HL-60/S4 treated with phorbol 12-myristate 13-acetate at 8.2 ng/mL for 4 days and 3 days (cell line): ENCODE data around the gene EFHD2.
"Not testable (repeated sequence)": the region's sequence is repeated elsewhere in the genome, so short reads cannot be mapped to it uniquely, and the experiment has no call there.

Source experiments
- in situ Hi-C: fragments of 300-500 bp; cut with MboI; formaldehyde crosslinking; loops from 2 replicates; pipeline ENCODE4 v1.15.0; 2022; ENCODE audit warnings: low sequenced_read_pairs

Gene EFHD2

GRCh38 chr1:15409388-15410222 lies at the start of gene EFHD2:
TSS of gene EFHD2 (plus strand) at chr1:15409888. CDS start at chr1:15409972, 84 bp downstream.
- in situ Hi-C loops: no loop called here

DNA sequence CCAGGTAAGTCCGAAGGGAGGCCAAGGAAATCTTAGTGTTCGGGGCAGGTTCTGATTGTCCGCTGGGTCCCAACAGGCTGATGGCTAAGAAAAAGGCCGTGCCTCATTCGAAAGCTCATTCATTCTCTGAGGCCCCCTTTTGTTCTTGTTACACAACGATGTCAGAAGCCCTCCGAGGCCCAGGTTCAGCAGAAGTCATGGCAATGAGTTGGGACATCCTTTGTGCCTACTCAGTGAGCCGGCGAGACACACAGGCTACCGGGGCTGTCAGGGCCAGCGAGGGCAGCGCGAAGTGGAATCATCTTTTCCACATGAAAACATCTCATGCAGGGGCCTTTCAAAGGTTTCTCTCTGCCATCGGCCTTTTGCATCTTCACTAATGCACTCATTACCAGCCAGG lies 49.0 kb upstream of the EFHD2 start:
- in situ Hi-C loops: no loop called here

DNA sequence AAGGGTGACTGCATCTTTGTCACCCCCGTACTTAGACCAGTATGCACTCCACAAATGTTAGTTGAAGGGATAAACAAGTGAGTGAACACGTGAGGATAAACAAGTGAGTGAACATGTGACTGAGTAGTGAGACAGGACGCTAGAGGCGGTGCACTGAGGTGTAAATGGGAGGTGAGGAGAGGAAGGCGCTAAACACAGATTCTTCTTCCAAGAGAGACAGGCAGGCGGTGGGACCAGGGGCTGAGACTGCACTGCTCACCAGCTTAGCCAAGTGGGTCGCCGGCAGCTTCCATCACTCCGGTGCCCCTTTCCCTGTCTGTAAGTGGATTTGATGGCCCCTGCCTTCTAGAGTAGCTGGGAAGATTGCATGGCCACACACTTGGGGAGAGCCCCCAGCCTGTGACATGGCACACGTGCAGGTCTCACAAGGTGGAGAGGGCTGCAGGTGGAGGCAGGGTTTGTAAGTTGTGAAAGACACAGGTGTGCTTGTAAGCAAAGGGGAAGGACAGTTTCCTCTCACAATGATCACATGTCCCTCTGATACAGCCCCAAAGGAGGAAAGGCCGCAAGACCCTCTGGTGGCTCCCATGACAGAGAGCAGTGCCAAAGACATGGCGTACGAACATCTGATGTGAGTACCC lies 47.5 kb upstream of the EFHD2 start:
- in situ Hi-C loops: no loop called here

DNA sequence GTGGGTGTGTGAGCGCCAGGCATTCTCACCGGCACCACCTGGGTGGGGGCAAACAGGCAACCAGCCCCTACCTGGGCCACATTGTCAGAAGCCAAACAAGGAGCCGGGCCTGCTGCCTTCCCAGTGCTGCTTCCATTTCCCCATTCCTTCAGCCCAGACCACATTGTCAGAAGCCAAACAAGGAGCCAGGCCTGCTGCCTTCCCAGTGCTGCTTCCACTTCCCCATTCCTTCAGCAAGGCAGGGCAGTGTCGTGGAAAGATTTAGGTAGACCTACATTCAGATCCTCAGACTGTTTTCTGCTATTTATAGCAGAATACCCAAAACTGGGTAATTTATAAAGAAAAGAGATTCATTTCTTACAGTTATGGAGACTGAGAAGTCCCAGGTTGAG lies 47.0 kb upstream of the EFHD2 start:
- in situ Hi-C loops: no loop called here

GRCh38 chr1:15364740-15365139 lies 44.9 kb upstream of the EFHD2 start:
- in situ Hi-C loops: no loop called here

GRCh38 chr1:15368888-15369287 lies 40.8 kb upstream of the EFHD2 start:
- in situ Hi-C loops: no loop called here

- in situ Hi-C loops: no loop called here
Observed at GRCh38 chr1:15370268-15370667, 39.4 kb upstream of the EFHD2 start.

DNA sequence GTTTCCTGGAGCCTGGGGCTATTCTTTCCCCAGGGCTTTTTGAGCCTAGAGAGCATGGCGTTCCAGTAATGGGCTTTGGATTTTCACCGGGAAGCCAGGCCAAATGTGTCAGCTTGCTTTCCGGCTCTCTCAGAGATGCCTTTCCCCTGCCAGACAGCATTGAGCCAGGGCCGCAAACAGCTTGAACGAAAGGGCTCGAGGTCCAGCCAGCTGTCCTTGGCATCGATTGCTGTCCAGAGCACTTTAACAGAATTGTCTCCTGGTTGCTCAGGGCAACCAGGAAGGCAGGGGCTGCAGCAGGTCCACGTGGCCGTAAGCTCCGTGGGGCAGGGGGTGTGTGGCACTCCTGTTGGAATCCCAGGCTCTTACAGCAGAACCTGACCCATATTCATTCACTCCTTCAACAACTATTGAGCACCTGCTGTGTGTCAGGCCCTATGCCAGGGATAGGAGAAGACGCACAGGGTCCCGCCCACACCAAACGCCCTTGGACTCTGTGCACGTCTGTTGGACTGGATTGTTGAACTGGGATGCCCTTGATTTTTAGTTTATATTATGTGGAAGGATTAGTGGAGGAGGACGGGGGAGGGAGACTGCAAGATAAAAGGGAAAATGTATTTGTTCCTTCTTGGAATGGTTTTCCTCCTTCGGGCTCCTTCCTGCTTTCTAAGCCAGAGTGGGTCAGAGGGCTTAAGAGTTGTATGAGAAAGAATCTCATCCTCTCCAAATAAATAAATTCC lies 38.7 kb upstream of the EFHD2 start:
- in situ Hi-C loops: no loop called here

DNA sequence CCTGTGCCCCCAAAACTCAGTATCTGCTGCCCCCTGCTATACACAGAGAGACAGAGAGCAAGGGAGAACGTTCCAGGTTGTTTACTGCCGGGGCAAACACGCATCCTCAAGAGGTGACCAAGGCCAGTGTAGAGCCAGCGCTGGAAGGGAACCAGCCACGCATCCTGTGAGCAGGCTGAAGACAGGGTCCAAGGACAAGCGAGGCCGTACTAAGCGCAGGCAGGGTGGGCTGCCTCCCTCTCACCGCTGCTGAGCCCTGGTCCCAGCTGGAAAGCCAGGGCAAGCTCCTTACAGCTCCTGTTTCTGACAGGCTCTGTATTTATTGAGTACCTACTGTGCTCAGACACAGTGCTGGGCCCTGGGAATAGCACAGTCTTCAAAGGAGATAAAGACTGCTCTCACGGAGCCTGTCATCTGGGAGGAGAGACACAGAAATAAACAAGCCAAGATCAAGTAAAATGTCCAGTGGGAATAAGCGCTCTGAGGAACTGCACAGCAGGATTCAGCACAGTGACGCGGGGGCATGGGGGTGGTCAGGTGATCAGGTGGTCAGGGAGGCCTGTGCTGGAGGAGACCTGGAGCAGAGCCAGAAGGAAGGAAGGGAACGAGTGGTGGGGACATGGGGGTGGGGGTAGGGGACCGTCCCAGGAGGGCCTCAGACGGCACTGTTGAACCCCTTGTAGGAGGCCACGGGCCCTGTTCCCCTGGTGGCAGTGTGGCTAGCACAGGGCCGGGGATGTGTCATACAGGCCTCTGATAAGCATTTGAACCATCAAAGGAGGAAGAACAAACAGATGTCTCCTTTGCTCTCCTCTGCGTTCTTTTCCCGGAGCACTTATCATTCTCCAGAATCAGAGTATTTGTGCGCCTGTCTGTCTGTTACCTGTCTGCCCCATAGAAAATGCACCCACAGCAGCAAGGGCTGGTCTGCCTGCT lies 37.8 kb upstream of the EFHD2 start:
- in situ Hi-C loops: no loop called here

DNA sequence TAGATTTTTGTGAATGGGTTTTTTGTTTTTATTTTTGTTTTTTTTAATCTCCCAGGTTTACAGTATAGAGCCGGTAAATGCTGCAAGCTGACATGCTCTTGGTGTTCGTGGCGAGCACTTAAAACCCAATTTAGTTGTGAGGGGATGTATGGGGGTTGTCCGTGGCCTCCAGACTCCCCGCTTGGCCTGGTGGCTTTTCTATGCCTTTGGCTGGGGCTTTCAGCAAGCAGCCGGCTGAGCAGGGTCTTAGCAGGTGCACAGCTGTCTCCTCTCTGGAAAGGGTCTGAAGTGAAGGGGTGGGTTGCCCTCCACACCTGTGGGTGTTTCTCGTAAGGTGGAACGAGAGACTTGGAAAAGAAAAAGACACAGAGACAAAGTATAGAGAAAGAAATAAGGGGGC lies 31.0 kb upstream of the EFHD2 start:
- in situ Hi-C loops: no loop called here

GRCh38 chr1:15379151-15379550 lies 30.5 kb upstream of the EFHD2 start:
- in situ Hi-C loops: not testable (repeated sequence)

DNA sequence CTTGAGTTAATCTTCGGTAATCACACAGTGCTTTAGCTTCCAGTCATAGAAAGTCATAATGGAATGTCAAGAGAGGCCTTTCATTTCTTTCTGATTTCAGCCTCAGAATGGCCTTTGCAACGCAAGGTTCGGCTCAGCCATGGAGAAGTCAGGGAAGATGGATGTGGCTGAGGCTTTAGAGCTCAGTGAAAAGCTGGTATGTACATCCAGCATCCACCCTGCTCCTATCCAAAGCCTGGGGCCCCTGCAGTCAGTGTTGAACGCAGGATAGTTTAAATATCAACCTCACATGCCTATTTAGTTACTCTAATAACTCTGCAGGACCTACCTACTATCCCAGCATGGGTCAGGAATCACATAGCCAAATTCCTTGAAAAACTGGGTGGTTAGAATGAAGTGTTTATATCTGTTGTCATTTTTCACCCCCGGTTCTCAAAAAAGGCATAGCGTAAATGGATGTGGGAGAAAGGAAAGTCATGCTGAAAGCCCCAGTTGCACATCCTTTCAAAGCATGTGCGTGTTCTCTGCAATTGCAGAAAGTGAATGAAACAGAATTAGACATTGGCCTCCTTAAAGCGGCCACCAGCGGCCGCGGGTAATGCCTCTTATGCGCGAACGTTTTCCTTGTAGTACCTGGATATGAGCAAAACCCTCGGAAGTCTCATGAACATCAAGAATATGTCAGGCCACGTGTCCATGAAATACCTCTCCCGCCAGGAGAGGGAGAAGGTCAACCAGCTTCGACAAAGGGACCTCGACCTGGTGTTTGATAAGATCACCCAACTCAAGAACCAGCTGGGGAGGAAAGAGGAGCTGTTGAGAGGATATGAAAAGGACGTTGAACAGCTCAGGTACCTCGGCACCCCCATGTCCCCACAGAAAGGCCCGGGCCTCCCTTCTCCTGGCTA lies 28.8 kb upstream of the EFHD2 start:
- in situ Hi-C loops: no loop called here

GRCh38 chr1:15381805-15382204 lies 27.9 kb upstream of the EFHD2 start:
- in situ Hi-C loops: no loop called here

DNA sequence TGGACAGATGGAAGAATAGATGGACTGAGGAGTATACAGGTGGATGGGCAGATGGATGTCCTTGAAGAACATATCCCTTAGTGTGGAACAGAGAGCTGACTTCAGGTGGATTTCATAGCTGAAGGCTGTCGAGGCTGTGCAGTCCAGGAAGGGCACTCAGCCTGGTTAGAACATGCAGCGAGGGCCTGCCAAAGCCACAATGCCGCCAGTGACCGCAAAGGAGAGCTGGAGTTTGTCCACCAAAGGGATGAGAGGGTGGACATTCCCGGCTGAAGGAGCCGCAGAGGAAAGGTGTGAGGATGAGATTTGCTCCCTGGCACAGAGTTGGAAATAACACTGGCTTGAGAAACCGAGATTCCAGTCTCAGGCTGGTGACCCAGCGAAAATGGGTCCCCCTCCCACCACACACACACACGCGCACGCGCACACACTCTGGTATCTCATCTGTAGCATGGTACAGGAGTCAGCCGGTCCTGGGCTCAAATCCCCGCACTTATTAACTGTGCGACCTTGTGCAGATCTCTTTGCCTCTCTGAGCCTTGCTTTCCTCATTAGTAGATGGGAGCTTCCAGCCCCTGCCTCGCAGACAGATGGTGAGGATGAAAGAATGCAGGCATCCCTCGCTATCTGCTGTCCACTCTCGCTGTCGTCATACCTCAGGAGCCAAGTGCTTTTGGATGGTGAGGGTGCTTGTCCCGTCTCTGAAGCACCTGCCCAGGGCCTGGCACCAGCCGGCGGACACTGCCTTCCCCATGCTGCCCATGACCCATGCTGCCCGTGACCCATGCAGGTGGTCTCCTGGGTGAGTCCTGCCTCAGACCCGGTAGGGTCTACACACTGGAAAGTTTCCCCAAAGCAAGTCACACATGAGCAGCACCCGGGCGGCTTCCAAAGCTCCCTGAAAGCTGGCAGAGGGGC lies 26.8 kb upstream of the EFHD2 start:
- in situ Hi-C loops: no loop called here

- in situ Hi-C loops: no loop called here
Observed at GRCh38 chr1:15383810-15384209, 25.9 kb upstream of the EFHD2 start.

- in situ Hi-C loops: no loop called here
Observed at GRCh38 chr1:15384301-15384901, 25.3 kb upstream of the EFHD2 start.

DNA sequence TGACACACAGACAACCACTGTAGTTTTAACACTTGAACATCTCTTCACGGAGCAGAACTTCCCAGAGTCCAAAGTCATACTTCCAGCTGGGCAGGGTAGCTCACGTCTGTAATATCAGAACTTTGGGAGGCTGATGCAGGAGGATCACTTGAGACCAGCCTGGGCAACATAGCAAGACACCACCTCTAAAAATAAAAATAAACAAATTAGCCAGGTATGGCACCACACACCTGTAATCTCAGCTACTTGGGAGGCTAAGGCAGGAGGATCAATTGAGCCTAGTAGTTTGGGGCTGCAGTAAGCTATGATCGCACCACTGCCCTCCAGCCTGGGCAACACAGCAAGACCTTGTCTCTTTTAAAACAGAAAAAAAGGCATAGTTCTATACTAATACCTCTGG lies 24.3 kb upstream of the EFHD2 start:
- in situ Hi-C loops: no loop called here

GRCh38 chr1:15386164-15386749 lies 23.4 kb upstream of the EFHD2 start:
- in situ Hi-C loops: no loop called here
